Measurements from ENCODE around the gene COMMD6.
"Not testable (repeated sequence)": the region's sequence is repeated elsewhere in the genome, so short reads cannot be mapped to it uniquely, and the experiment has no call there.

COMMD6 gene

GRCh38 chr13:75537401-75538365, at the start of gene COMMD6:
COMMD6 (minus strand) TSS chr13:75537841; CDS start chr13:75537805, 36 bp downstream.
- peak; percentile 75 for FAIRE-seq

GRCh38 chr13:75585153-75585552, 47.5 kb upstream of the COMMD6 start:
- no peak for FAIRE-seq

- FAIRE-seq: no peak
Measured at GRCh38 chr13:75583091-75583490, 45.5 kb upstream of the COMMD6 start.

GRCh38 chr13:75581874-75582640, 44.4 kb upstream of the COMMD6 start:
- FAIRE-seq: no peak

- FAIRE-seq: no peak
Measured at GRCh38 chr13:75579529-75579928, 41.9 kb upstream of the COMMD6 start.

GRCh38 chr13:75569576-75569975, 31.9 kb upstream of the COMMD6 start:
- no peak for FAIRE-seq

- FAIRE-seq: peak; percentile 95
Measured at GRCh38 chr13:75566658-75567057, 29.0 kb upstream of the COMMD6 start.

GRCh38 chr13:75558145-75558840, 20.7 kb upstream of the COMMD6 start:
- no peak for FAIRE-seq

- FAIRE-seq: no peak
Measured at GRCh38 chr13:75556961-75557360, 19.3 kb upstream of the COMMD6 start.

- no peak for FAIRE-seq
Measured at GRCh38 chr13:75555836-75556235, 18.2 kb upstream of the COMMD6 start.

GRCh38 chr13:75554981-75555380, 17.3 kb upstream of the COMMD6 start:
- no peak for FAIRE-seq

- FAIRE-seq: no peak
Measured at GRCh38 chr13:75554464-75554863, 16.8 kb upstream of the COMMD6 start.

- FAIRE-seq: no peak
Measured at GRCh38 chr13:75550159-75550567, 12.5 kb upstream of the COMMD6 start.

- peak; percentile 96 for FAIRE-seq
Measured at GRCh38 chr13:75549262-75550158, 11.9 kb upstream of the COMMD6 start, which contains the start of gene UCHL3. UCHL3 (plus strand) TSS chr13:75549791; CDS start chr13:75549821, 30 bp downstream.

- no peak for FAIRE-seq
Measured at GRCh38 chr13:75547917-75548316, 10.3 kb upstream of the COMMD6 start.

GRCh38 chr13:75545386-75545785, 7.7 kb upstream of the COMMD6 start:
- not testable (repeated sequence) for FAIRE-seq

GRCh38 chr13:75544681-75545330, 7.2 kb upstream of the COMMD6 start:
- FAIRE-seq: no peak

GRCh38 chr13:75541961-75542360, 4.3 kb upstream of the COMMD6 start:
- no peak for FAIRE-seq

- FAIRE-seq: no peak
Measured at GRCh38 chr13:75541287-75541686, 3.6 kb upstream of the COMMD6 start.

GRCh38 chr13:75533861-75534260, 3.8 kb downstream of the COMMD6 start:
- no peak for FAIRE-seq

- no peak for FAIRE-seq
Measured at GRCh38 chr13:75530549-75530961, 7.1 kb downstream of the COMMD6 start.
